Skeletal muscle cell (primary cell): ENCODE data around the gene PRR5L.

Experiments
- DNase-seq: peaks from one replicate; pipeline ENCODE4 v3.0.0-alpha.2; 2010; ENCODE audit warnings: low read depth
- H3K4me3 ChIP-seq: 2 replicates; pipeline ENCODE4 v1.5.1; 2011; ENCODE audit warnings: low read depth, mild to moderate bottlenecking, control low read depth, low read length, moderate library complexity

The PRR5L gene

GRCh38 chr11:36295926-36296325 is at the start of gene PRR5L:
PRR5L (plus strand) TSS chr11:36296288; CDS start chr11:36401122, 104,834 bp downstream.
- H3K4me3 ChIP-seq, result no peak within 1 kb of the TSS

GRCh38 chr11:36247493-36247892 is 48.6 kb upstream of the PRR5L start:
- DNase-seq, result no peak
- no peak overlapping the region for H3K4me3 ChIP-seq

More at GRCh38 chr11:36295926-36296325, at the start of gene PRR5L:
- DNase-seq, result no peak

GRCh38 chr11:36248436-36248835 is 47.7 kb upstream of the PRR5L start:
- no peak for DNase-seq
- H3K4me3 ChIP-seq, result no peak overlapping the region

- H3K4me3 ChIP-seq, result no peak overlapping the region
These were observed 46.8 kb upstream of the PRR5L start for GRCh38 chr11:36249246-36249645.

GRCh38 chr11:36251823-36252222 is 44.3 kb upstream of the PRR5L start:
- DNase-seq, result no peak
- H3K4me3 ChIP-seq, result no peak overlapping the region

More at GRCh38 chr11:36249246-36249645, 46.8 kb upstream of the PRR5L start:
- peak; percentile 93 for DNase-seq

- H3K4me3 ChIP-seq, result no peak overlapping the region
- no peak for DNase-seq
These were observed 42.9 kb upstream of the PRR5L start for GRCh38 chr11:36253238-36253637.

- no peak for DNase-seq
These were observed 41.4 kb upstream of the PRR5L start for GRCh38 chr11:36254713-36255112.

GRCh38 chr11:36257351-36257750 is 38.7 kb upstream of the PRR5L start:
- no peak overlapping the region for H3K4me3 ChIP-seq
- no peak for DNase-seq

More at GRCh38 chr11:36254713-36255112, 41.4 kb upstream of the PRR5L start:
- no peak overlapping the region for H3K4me3 ChIP-seq

- H3K4me3 ChIP-seq, result no peak overlapping the region
- DNase-seq, result peak; percentile 48
These were observed 37.2 kb upstream of the PRR5L start for GRCh38 chr11:36258730-36259360.

- no peak for DNase-seq
These were observed 35.0 kb upstream of the PRR5L start for GRCh38 chr11:36261094-36261493.

GRCh38 chr11:36264011-36264972 is 31.8 kb upstream of the PRR5L start:
- H3K4me3 ChIP-seq, result no peak overlapping the region
- DNase-seq, result no peak

More at GRCh38 chr11:36261094-36261493, 35.0 kb upstream of the PRR5L start:
- no peak overlapping the region for H3K4me3 ChIP-seq

GRCh38 chr11:36264973-36265344 is 31.1 kb upstream of the PRR5L start:
- no peak for DNase-seq

GRCh38 chr11:36265793-36266628 is 30.1 kb upstream of the PRR5L start:
- H3K4me3 ChIP-seq, result no peak overlapping the region
- no peak for DNase-seq

More at GRCh38 chr11:36264973-36265344, 31.1 kb upstream of the PRR5L start:
- no peak overlapping the region for H3K4me3 ChIP-seq

- DNase-seq, result no peak
- H3K4me3 ChIP-seq, result no peak overlapping the region
These were observed 29.3 kb upstream of the PRR5L start for GRCh38 chr11:36266767-36267166.

- no peak for DNase-seq
- H3K4me3 ChIP-seq, result no peak overlapping the region
These were observed 27.6 kb upstream of the PRR5L start for GRCh38 chr11:36268337-36268985.

- H3K4me3 ChIP-seq, result no peak overlapping the region
- DNase-seq, result no peak
These were observed 25.4 kb upstream of the PRR5L start for GRCh38 chr11:36270701-36271100.

- H3K4me3 ChIP-seq, result no peak overlapping the region
- no peak for DNase-seq
These were observed 24.2 kb upstream of the PRR5L start for GRCh38 chr11:36271794-36272407.

GRCh38 chr11:36273110-36273509 is 23.0 kb upstream of the PRR5L start:
- no peak for DNase-seq
- H3K4me3 ChIP-seq, result no peak overlapping the region

- no peak overlapping the region for H3K4me3 ChIP-seq
- no peak for DNase-seq
These were observed 21.7 kb upstream of the PRR5L start for GRCh38 chr11:36274414-36274813.
